HG03571 (cell line): ENCODE results near the gene USH1C.

Experiments used
- ATAC-seq: cut with Tn5 transposase; IDR thresholded peaks from one replicate; pipeline ENCODE4 v1.9.1; 2021; ENCODE audit not compliant: unreplicated experiment

The USH1C gene

DNA sequence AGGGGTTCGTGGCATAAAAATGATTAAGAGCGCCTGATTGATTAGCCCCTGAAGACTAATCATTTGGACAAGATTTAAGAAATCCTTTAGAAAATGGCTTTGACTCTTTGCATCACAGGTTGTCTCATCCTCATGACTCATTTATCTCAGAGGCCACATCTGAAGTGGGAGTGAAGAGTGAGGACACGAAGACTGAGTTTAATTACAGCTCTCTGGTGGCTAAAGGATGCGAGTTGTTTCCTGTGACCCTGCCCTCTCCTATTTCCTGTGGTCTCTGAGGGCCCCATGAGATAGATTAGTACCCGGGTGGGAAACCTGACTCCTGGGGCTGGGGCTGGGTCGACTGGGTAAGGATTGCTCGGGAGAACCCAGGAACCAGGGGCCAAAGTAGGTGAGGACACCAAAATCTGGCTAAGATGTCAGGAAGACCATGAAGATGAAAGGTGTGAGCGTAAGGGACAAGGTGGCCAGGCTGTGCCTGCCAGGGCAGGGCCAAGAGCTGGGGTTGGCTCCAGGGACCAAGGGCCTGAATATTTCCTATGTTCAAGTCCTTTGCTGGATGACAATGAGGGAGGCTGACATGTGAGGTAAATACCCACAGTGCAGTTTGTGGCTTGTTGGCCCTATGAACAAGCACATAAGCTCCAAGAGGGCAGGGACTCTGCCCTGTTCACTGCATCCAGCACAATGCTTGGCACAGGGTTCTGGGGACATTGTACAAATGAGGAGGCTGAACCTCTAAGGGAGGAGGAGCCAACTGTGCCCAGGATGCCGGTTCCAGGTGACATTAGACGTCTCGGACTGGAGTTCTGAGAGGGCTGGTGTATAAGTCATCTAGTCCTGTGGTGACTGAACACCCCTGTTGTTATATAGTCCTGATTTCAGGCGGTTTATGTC, 6.5 kb upstream of the USH1C start:
- ATAC-seq, result no peak

DNA sequence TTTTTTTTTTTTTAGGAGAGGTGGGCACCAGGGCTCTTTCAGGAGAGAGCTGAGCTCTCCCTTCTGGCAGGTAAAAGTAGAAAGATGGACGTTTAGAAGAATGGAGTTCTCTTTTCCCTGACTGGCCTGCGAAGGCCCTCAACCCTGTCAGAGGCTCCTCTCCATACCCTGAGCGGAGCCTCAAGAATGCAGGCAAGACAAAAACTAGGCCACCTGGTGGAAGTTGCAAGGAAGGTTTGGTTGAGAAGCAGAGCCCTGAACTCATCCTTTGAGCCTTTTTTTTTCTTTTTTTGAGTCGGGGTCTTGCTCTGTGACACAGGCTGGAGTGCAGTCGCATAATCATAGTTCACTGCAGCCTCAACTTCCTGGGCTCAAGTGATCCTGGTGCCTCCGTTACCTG, 4.2 kb upstream of the USH1C start:
- no peak for ATAC-seq

DNA sequence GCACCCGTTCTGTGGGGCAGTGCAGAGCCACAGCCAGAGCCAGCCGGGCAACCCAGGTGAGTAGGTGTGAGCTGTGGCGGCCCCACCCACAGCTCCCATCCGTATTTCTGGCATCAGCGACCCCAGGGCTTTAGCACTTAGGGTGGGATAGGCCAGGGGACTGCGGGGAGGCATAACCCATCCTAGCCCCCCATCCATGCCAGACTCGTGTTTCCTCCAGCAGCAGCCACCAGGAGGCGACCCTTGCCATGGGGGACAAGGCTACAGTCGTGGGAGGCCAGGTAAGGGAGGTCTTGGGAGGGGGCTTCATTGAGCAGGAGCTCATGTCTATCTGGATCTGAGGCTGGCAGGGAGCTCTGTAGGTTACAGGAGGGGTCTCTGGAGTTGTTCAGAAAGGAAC, 3.7 kb upstream of the USH1C start:
- ATAC-seq, result no peak

GRCh38 chr11:17547051-17547577, 2.9 kb upstream of the USH1C start, which contains the start of gene OTOG:
Gene OTOG, plus strand, starts transcription at chr11:17547259. Its CDS starts 114 bp downstream, at chr11:17547373.
- no peak for ATAC-seq

DNA sequence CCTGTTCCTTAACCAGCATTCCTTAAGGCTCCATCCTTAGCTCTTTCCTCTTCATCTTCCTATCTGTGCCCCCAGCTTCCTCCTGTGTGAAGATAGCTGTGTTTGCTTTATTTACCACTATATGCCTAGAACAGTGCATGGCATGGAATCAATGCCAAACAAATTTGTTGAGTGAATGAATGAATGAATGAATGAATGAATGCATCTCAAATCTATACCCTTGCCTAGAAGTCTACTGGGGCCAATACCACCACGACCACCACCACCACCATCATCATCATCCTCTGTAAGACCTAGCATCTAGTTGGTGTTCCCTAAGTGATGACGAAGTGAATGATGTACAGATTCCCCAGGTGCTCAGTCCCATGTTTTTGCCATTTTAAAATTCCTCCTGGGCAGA, 2.0 kb upstream of the USH1C start:
- ATAC-seq, result no peak

DNA sequence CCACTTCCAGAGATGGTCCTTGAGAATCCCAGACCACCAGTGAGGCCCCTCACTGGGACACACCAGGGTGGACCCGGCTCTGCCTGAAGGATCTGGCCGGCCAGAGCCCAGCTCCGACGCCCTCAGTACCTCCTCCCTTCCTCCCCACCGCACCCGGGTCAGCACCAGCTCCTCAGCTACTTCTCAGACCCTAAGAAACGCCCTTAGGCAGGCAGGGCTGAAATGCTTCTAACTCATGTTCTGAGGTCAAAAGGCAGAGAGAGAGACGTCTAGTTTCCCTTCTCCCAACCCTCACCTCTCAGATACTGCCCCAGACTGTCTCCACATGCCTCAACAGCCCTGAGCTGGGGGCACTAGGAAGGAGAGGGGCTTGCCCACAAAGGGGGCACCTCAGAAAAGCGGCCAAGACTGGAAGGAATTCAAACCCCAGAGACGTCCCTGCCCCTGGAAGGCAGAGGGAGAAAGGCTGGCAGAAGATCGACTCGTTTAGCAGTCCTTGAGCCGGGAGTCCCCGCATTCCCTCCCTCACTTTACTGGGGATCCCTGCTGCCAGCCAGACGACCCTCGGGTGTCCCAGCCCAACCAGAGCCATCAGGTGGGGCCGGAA, 539 bp downstream of the USH1C start:
- no peak for ATAC-seq

GRCh38 chr11:17543041-17543440, 1.2 kb downstream of the USH1C start:
- ATAC-seq, result no peak

DNA sequence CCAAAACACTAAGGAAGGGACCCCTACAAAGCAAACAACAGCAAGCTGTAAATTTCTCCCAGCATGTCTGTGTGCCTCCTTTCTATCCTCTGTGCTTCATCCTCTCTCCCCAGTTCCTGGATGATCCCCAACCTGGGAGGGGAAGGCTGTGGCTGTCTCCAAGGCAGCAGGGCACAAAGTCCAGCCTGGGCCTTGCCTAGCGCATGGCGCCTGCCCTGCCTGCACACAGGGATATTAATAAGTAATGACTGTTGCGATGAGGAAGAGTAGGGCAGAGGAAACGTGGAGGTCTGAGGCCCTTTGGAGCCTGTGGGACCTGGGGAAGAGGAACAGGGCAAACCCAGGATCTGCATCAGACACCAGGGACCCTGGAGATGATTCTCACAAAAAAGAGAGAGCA, 2.0 kb downstream of the USH1C start:
- ATAC-seq, result no peak

- no peak for ATAC-seq
These were observed 2.8 kb downstream of the USH1C start for GRCh38 chr11:17541330-17541885.

GRCh38 chr11:17540807-17541206, 3.4 kb downstream of the USH1C start:
- no peak for ATAC-seq

DNA sequence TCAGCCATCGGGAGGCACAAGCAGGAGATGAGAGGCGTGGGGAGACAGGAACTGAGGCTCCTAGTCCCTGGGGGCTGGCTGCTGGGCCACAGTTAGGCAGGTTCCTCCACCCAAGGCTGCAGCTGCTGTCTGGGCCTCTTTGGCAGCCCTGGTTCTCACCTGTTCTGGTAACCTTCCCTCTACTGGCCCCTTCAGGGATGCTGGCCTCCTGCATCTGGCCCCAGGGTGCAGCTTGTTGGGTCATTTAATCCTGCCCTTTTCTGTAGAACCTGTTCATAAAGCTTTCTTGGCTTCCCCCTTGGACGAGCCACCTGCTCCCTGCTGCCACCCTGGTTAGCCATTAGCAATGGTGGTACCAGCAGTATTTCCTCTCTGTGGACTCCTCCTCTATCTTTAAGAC, 5.5 kb downstream of the USH1C start:
- no peak for ATAC-seq

- no peak for ATAC-seq
These were observed 6.2 kb downstream of the USH1C start for GRCh38 chr11:17538054-17538453.

DNA sequence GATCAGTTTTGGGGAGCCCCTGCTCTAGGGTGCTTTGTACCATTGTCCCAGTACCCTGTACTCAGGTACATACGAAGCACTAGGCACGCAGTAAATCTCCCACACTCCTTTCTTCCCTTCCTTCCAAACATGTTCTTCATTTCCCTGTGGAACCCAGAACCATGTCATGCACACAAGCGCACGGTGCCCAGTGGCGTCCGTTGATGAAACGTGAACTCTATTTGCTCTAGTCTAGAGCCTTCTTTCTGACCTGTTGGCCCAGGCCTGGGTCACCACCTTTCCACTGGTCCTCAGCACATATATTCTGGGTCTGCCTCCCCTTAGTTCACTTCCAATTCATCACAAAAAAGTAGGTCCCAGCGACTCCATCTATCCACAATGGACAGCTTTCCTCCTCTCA, 7.0 kb downstream of the USH1C start:
- ATAC-seq, result no peak

DNA sequence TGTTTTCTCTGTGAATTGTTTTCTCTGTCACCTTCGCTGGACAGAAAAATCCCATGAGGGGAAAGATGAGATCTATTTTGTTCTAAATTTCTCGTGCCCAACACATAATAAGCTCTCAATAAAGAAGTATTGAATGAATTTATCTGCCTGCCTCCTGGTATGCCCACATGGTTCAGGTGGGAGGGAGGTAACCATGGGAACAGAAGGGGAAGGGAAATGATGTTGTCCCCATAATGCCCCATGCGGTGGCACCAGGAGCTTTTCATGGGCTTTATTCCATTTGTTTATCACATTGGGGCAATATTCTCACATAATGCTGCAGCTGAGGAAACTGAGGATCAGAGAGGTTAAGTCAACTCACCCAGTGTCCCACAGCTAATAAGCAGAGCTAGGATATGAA, 8.7 kb downstream of the USH1C start:
- ATAC-seq, result no peak

- ATAC-seq, result no peak
These were observed 10.3 kb downstream of the USH1C start for GRCh38 chr11:17533778-17534415.

GRCh38 chr11:17533341-17533740, 10.9 kb downstream of the USH1C start:
- ATAC-seq, result no peak

GRCh38 chr11:17532784-17533183, 11.4 kb downstream of the USH1C start:
- ATAC-seq, result no peak

GRCh38 chr11:17531636-17532113, 12.5 kb downstream of the USH1C start:
- no peak for ATAC-seq

DNA sequence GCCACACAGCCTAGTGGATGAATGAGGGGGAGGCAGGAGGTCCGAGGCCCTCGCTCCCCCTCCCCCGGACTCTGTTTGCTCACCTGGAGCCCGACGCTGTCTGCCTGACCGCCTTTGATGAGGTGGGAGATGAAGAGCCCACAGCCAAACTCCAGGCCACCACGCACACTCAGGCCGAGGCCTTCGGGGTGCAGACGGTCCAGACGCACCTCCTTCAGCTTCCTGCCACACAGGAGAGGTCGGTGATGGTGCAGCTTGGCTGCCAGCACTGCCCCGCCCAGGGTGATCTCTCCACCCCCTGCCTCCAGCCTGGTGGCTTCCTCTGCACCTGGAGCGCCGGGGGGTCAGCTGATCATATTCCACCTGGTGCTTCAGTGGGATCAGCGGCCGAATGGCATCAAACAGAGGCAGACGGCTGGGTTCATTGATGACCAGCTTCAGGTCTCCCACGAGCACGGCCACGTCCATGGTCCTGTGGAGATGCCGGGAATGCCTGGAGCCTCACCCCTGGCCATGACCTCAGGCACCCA, 13.1 kb downstream of the USH1C start:
- no peak for ATAC-seq

DNA sequence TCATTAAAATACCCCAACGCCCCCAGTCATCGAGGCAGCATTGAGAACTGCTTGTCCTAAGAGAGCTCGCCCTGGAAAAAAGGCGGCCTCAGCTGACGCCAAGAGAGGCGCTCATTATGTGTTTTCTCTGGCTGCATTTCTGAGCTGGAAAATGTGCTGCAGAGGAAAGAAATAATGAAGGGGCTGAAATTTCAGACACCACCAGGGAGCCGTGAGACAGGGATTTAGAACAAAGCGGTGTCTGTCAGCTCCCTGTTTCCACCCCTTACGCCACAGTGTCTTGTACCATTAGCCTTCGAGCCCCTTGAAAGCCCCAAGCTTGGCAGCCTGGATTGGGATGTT, 14.4 kb downstream of the USH1C start:
- no peak for ATAC-seq
